Neural cell (in vitro differentiated cells): Measurements from ENCODE around the gene LMCD1.

Experiments
- CTCF ChIP-seq: fragments of 450-650 bp; IDR thresholded peaks from 2 replicates; pipeline ENCODE4 v1.5.1; 2014; ENCODE audit warnings: antibody characterized with exemption, mild to moderate bottlenecking, moderate library complexity; ENCODE audit not compliant: poor library complexity, severe bottlenecking
- EZH2 ChIP-seq: fragments of 200-600, 300-800 bp; shearing (Covaris generic), sonication (generic); IDR thresholded peaks from 2 replicates; pipeline ENCODE4 v1.6.1; 2014; ENCODE audit warnings: antibody characterized with exemption, low read length, borderline replicate concordance, mild to moderate bottlenecking; ENCODE audit not compliant: insufficient read depth, poor library complexity, severe bottlenecking

GRCh38 chr3:8540456-8540855, 38.8 kb downstream of the LMCD1 start:
- TF ChIP-seq EZH2 (no peak), CTCF (no peak)
